ENCODE data around the gene KDM4C.

DNA sequence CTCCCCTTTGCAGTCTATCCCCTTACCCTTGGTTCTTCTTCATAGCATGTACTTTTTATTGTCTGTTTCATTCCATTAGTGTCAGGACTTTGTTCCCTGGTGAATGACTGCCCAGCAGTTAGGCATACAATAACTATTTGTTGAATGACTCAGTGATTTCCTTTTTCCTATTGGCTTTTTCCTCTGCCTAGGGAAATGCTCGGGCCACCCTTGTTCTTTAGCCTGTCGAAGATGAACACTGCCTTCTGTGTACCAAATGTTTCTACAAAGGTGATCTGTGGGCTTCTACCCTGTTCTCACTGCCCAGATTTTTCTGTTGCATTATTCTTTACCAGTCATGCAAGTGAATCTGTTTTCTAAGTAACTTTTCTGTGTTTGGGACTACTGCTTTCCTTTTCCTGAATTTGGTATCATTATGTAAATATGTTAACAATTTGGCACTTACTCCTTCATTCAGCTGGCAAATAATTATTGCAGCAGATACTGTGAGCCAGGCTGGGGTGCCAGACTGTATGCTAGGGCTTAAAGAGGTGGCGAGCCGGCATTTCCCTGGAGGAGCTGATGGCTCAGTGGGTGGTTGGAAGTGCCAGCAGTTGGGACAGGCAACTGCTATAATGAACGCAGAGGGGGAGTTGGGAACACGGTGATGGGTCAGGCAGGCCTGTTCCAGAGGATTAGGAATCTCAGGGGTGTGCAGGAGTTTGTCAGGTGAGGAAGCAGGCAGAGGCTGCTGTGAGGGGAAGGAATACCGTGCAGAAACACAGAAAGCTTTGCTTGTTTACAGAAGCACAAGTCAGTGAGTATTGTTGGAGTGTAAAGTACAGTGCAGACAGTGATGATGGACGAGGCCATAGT, 30.6 kb downstream of the KDM4C start:
- TF ChIP-seq, protein P1, sequence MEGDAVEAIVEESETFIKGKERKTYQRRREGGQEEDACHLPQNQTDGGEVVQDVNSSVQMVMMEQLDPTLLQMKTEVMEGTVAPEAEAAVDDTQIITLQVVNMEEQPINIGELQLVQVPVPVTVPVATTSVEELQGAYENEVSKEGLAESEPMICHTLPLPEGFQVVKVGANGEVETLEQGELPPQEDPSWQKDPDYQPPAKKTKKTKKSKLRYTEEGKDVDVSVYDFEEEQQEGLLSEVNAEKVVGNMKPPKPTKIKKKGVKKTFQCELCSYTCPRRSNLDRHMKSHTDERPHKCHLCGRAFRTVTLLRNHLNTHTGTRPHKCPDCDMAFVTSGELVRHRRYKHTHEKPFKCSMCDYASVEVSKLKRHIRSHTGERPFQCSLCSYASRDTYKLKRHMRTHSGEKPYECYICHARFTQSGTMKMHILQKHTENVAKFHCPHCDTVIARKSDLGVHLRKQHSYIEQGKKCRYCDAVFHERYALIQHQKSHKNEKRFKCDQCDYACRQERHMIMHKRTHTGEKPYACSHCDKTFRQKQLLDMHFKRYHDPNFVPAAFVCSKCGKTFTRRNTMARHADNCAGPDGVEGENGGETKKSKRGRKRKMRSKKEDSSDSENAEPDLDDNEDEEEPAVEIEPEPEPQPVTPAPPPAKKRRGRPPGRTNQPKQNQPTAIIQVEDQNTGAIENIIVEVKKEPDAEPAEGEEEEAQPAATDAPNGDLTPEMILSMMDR (conservative IDR thresholded peaks at IDR 0.05; ENCODE audit: low read depth, low read length) = no peak
- TF ChIP-seq POLR2A (IDR thresholded peaks at IDR 0.05; ENCODE audit: low read depth, low read length) (no peak), MXI1 (IDR thresholded peaks at IDR 0.05; ENCODE audit: borderline replicate concordance, low read depth, low read length) (no peak), FOS (IDR thresholded peaks at IDR 0.05; ENCODE audit: low read depth, low read length) (no peak), BHLHE40 (IDR thresholded peaks at IDR 0.05; ENCODE audit: low read depth, low read length) (no peak)
- TF ChIP-seq, protein P2, sequence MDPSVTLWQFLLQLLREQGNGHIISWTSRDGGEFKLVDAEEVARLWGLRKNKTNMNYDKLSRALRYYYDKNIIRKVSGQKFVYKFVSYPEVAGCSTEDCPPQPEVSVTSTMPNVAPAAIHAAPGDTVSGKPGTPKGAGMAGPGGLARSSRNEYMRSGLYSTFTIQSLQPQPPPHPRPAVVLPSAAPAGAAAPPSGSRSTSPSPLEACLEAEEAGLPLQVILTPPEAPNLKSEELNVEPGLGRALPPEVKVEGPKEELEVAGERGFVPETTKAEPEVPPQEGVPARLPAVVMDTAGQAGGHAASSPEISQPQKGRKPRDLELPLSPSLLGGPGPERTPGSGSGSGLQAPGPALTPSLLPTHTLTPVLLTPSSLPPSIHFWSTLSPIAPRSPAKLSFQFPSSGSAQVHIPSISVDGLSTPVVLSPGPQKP (IDR thresholded peaks at IDR 0.05; ENCODE audit: borderline replicate concordance, low read depth, low read length) = no peak
- TF ChIP-seq, protein P3, sequence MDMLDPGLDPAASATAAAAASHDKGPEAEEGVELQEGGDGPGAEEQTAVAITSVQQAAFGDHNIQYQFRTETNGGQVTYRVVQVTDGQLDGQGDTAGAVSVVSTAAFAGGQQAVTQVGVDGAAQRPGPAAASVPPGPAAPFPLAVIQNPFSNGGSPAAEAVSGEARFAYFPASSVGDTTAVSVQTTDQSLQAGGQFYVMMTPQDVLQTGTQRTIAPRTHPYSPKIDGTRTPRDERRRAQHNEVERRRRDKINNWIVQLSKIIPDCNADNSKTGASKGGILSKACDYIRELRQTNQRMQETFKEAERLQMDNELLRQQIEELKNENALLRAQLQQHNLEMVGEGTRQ (IDR thresholded peaks at IDR 0.05; ENCODE audit: low read depth, low read length) = no peak
